HG03108 (cell line): ENCODE data around the gene NDEL1.

ENCODE experiments used
- ATAC-seq: cut with Tn5 transposase; IDR thresholded peaks from one replicate; pipeline ENCODE4 v1.9.1; 2021; ENCODE audit warnings: moderate library complexity; ENCODE audit not compliant: unreplicated experiment

NDEL1 gene

GRCh38 chr17:8476741-8477140 is 41.1 kb downstream of the NDEL1 start:
- ATAC-seq = no peak

GRCh38 chr17:8477171-8477570 is 41.5 kb downstream of the NDEL1 start:
- ATAC-seq = no peak

GRCh38 chr17:8477715-8478441 is 42.2 kb downstream of the NDEL1 start:
- ATAC-seq = no peak

GRCh38 chr17:8479431-8479947 is 43.8 kb downstream of the NDEL1 start:
- ATAC-seq = no peak

DNA sequence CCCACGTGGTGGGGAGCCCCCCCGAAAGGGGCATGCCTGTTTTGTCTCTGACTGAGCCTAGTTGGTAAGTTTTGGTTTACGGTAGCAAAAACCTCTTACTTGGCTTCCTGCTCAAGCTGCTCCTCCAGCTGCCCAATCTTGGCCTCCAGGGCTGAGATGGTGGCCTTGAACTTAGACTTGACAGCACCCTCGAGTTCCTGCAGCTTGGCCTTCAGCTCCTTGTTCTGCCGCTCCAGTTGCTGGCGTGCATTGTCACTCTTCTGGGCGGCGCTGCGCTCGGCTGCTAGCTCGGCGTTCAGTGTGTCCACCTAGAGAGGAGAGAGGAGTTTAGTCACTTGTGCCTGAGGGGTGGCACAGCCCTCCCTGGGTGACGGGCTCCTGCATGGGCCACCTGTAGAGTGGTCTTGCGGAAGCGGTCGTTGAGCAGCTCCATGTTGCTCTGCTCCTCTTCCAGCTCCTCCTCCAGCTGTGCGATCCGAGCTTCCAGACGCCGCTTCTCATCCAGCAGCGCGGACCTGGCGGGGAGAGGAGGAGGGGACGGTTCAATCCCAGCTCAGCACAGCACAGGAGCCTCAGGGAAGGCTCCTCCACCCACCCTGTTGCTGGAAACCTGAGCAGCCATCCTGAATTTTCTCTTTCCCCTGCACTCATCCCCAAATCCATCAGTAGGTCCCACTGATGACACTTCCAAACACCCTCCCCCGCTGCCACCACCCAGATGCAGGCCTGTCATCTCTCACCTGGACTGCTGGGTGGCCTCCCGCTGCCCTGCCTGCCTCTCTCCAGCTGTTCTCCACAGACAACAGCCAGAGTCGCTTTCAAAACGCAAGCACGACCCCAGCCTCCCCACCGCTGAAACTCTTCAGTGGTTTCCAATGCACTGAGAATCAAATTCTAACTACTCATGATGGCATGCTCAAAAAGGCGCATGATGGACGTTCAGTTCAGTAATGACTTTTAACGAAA is 44.6 kb downstream of the NDEL1 start:
- ATAC-seq = no peak

- ATAC-seq = no peak
Measured at GRCh38 chr17:8481089-8481488, 45.4 kb downstream of the NDEL1 start.

- no peak for ATAC-seq
Measured at GRCh38 chr17:8481703-8482102, 46.0 kb downstream of the NDEL1 start.

DNA sequence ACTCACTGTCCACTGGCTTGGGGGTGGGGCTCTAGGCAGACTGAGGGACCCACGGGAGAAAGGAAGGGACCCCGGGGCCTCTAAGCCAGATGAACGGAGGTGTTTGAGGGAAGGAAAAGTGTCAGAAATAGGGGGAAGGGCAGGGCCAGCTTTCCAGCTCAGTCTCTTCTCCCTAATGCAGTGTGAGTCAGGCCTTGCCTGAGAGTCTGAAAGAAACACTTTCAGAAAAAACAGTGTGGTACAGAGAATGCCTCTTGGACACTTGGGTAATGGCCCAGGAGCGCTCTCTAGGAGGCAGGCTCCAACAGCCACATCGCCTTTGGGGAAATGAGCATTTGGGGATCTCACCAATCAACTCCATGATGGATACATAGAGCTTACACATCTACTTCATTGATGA is 46.9 kb downstream of the NDEL1 start:
- ATAC-seq = no peak

DNA sequence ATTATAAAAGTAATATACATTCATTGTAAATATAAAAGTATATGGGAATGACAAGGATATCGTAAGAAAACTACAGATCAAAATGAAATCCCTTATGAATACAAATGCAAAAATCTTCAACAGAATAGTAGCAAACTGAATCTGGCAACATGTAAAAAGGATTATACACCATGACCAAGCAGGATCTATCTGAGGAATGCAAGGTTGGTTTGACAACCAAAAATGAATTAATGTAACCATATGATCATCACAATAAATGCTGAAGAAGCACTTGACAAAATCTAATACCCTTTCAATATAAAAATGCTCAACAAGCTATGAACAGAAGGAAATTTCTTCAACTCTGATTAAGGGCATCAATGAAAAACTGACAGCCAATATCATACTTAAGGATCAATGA is 48.8 kb downstream of the NDEL1 start:
- no peak for ATAC-seq

GRCh38 chr17:8485491-8485890 is 49.8 kb downstream of the NDEL1 start:
- ATAC-seq = no peak

DNA sequence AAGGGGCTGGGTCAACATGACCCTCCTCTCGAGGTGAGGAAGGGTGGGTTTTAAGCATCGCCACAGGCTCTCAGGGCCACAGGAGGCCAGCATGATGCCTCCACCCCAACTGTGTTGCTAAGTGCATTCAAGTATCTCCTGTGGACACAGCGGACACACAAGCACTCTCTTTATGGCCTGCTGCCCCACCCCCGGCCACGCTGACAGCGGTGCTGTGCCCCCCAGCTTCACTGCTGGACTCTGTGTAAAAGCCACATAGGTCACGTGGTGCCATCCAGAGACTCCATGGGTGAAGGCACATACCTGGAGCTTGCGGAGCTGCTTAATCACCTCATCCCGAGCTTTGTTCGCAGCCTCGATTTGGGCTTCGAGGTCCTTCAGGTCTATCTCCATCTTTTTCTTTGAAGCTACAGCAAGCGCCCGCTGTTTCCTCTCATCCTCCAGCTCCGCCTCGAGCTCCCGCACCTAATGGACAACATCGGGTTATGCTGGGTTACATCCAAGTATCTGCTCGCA is 51.5 kb downstream of the NDEL1 start:
- ATAC-seq = no peak

GRCh38 chr17:8487743-8488142 is 52.1 kb downstream of the NDEL1 start:
- no peak for ATAC-seq

DNA sequence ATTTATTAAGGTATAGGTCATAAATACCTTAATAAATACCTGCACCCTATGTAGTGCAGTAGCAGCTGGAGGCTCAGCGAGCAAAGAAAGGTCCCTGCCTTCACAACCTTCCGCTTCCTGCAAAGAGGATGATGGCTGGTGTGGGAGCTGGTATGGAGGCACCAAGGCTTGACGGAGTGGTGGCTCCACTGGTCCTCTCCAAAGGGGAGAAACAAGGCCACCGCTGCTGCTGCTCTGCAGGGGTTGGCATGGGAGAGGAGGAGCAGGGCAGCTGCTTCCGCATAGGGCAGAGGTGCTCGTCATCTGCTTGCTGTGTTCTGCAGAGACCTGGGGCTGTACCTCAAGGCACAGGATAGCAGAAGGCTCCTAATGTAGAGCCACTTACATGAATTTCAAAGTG is 52.8 kb downstream of the NDEL1 start:
- no peak for ATAC-seq

DNA sequence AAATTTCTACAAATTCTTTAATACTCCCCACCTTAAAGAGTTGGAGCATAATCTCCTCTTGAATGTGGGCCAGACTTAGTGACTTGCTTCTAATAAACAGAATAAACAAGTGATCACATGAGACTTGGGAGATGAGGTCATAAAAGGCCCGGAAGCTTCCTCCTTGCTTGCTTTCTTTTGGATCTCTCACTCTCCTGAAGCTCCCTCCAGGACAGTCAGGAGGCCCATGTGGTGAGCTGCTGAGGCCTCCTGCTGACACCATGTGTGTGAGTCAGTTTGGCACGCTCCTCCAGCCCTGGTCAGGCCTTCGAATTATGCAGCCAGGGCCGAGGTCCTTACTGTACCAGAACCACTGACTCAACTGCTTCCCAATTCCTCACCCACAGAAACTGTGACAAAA is 53.2 kb downstream of the NDEL1 start:
- ATAC-seq = no peak

DNA sequence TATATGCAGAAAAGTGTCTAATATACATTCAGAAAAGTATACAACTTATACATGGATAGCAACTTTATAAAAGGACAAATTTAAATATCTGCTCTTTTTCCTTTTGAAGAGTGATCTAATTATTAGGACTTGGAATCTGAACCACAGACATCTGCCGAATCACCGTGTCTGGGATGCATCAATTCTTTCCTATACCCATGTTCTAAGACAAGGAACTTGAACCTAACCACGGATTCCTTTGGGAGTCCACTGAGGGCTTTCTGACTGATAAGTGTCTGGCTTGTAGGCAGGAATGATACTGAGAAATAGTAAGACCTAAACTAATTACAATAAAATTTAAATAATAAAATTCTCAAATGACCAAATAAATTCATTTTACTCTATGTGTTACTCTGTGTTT is 54.2 kb downstream of the NDEL1 start:
- no peak for ATAC-seq

GRCh38 chr17:8490256-8491023 is 54.8 kb downstream of the NDEL1 start:
- no peak for ATAC-seq

DNA sequence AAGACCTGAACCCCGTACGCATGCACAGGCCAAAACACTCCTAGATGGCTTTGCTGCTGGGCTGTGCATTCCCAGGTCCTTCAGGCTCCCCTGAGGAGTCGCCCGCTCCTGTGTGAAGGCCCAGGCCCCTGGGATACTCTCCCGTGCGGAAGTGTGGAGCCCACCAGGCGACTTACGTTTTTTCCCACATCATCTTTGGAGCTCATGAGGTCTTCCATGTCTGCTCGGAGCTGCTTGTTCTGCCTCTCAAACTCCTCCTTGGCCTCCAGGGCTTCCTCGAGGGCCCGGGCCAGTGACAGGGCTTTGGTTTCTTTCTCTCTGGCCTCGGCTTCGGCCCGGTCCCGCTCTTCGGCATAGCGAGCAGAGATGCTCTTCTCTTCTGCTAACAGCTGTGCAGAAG is 56.4 kb downstream of the NDEL1 start:
- no peak for ATAC-seq

GRCh38 chr17:8494021-8494420 is 58.3 kb downstream of the NDEL1 start:
- ATAC-seq = no peak

DNA sequence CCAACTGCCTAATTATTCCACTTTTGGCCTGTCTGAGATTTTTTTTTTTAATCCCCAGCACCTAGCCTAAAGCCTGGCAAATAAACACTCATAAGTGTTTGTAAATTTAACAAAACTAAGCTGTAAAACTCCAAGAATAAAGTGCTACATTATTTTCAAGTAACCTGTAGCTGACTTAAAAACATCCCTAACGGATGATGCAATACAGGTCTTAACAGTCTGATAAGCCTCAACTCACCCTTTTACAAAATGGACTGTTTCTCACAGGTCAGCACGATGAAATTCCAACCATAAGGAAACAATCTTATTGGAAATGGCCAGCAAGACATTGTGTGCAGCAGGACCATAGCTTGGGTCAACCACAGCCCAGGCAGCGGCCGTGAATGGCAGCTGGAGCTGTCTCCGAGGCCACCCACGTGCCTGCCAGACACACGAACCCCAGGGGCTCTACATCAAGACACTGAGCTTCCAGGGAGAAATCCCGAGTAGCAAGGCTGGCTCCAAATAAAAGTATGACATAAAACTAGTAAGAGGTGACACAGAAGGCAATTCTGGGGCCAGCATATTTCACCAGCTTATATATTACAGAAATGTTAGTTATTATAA is 58.9 kb downstream of the NDEL1 start:
- no peak for ATAC-seq

GRCh38 chr17:8496081-8496480 is 60.4 kb downstream of the NDEL1 start:
- ATAC-seq = no peak

GRCh38 chr17:8499171-8499570 is 63.5 kb downstream of the NDEL1 start:
- ATAC-seq = no peak
